C4-2B (cell line): ENCODE measurements around the gene CRACDL.

Experiments
- CTCF ChIP-seq: fragments of 450-650 bp; conservative IDR thresholded peaks from 2 replicates; pipeline ENCODE4 v1.5.1; 2017; ENCODE audit warnings: mild to moderate bottlenecking
- ZFX ChIP-seq: fragments of 450-650 bp; IDR thresholded peaks from 2 replicates; pipeline ENCODE4 v1.6.1; 2017

GRCh38 chr2:98912221-98912851, 23.7 kb downstream of the CRACDL start:
- TF ChIP-seq CTCF (no peak), ZFX (no peak)
